Renal cortex interstitium (tissue), 11 donors: ENCODE measurements around the gene ANKRD53. TPM values are rescaled to one million over a fixed set of nuclear protein-coding genes. Genes with fewer than 3 reads are reported as not detected.
"Not testable (repeated sequence)": the region's sequence is repeated elsewhere in the genome, so short reads cannot be mapped to it uniquely, and the experiment has no call there.

Source experiments
- DNase-seq, 11 donors: peaks; one replicate each; pipeline ENCODE4 v3.0.0-alpha.2; 2013; ENCODE audit warnings: low read depth in 9 of 11, low spot score in 4 of 11; ENCODE audit errors: extremely low read depth in 1 of 11
- polyA plus RNA-seq, 3 donors: library from polyadenylated mRNA; unstranded; fragments of 120-200 nt; gene quantifications; one replicate each; pipeline ENCODE4 v1.2.1, GENCODE V29; 2013; ENCODE audit not compliant: insufficient read length in 3 of 3

Gene ANKRD53
- polyA plus RNA-seq, 3 donors, result 0.75 to 1.6 (median 0.90) TPM

DNA sequence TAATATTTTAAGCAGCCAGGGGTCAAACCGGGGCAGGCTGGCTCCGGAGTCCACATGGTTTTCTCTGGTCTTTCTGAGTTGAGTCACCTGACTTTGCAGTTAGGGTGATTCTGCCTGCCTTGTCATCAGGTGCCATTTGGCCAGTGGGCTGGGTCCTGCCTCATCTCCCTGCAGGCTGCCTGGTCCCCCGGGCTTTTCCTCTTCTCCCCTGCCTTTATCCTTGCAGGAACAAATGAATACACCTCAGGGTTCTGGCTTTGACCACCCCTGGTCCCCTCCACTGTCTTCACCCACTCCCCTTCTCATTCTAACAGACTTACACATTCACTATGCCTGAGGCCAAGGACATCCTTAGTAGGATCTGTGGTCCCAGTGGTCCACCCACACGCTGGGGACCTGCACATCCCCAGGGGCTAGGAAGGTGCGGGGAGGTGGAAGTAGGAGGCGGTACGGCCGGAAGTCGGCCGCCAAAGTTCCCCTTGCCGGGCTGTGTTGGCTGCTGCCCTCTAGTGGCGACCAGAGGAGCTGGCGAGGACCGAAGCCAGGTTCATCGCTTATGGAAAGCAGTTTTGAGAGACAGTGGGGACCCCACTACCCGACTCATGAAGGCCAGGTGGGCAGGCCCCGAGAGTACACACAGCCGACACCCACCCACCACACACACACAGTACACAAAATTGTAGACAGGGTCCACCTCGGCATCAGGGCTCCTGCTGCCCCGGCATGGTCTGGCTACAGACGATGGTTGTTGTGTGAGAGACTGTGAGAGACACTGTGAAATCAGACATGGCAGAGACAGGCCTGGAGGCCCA, 22.6 kb downstream of the ANKRD53 start:
- peak in 2 of 11 donors; percentile 27 to 46 for DNase-seq

DNA sequence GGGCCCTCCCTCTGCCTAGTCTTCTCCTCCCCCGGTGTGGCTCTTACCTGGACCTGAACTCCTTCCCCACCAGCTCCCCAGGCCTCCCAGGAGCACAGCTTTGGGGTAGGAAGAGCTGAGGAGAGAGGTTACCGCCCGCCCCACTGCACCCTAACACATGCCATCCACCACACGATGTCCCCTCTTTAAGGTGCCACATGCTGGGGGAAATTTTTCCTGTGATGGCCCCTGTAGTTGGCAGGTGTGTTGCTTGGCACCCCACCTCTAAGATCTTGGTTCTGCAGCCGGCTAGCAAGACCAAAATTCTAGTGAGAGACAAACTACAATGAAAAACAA, 23.1 kb downstream of the ANKRD53 start:
- DNase-seq, result no peak

DNA sequence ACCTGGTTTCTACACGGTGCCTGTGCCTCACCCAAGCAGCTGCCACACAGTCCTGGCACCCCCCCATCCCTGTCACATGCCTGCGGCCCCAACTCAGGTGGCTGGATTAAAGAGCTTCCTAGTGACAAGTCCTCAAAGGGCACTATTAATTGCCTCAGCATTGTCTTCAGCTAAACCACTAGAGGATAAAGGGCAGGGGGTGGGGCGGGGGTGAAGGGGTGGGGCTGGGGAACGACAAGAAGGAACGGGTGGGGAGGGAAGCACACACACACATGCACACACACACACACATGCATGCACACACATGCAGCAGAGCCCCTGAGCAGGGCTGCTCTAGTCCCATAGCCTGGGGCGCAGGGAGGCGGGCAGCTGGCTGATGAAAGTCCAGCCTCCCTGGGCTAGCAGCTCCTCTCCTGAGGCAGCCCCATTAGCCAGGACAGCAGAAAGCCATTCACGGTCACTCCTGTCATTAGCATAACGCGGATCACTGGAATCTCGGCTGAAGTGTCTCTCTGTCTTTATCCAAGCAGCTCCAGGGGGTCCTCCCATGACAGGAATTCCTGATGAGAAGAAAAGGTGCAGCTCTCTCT, 23.6 kb downstream of the ANKRD53 start:
- DNase-seq, result no peak

DNA sequence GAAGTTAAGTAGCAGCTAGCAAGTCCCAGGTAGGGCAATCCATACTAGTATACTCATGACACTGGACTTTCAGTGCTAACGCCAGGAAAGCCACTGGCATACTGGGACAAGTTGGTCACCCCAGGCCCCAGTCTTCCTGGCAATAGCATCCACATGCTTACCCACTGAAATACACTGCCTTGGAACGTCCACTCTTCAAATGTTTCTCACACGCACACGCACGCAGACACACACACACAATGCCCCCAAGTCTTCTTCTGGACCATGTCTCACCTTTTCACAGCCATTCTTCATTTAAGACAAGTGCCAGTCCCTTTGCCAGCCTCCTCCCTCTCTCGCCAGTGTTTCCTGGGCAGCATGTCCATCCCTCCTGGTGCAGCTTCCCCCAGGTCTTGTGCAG, 25.0 kb downstream of the ANKRD53 start:
- no peak for DNase-seq

DNA sequence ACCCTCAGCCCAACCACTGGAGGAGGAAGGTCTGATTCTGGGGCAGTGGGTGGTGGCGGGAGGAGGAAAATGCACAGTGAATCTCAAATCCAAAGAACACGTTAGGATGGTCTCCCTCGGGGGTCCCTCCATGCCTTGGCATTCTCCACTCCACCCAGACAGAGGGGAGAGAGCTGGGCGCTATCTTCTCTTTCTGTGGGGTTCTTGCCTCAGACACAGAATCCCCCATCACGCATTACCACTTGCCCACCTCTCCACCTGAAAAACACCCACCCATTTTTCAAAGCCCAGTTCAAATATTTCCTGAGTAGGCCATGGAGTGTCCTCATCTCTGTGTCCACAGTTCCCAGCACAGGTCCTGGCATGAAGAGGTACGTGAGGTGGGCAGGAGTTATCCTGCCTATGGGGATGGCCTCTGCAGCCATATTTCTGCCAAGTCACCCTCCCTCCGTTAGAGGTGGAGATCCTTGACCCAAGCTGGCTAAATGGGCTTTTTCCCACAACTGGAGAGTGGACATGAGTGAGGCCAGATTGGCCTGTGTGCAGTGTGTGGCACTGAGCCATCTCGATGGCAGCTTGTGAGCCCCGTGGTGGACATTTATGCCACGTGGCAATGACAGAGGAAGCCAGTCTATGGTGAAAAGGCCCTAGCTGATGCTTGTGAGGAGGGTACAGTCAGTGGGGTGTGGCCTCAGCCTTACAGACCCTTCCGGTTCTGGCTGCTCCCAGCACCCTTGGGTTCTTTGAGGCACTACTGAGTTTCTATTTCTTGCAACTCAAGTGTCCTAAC, 25.7 kb downstream of the ANKRD53 start:
- no peak for DNase-seq

DNA sequence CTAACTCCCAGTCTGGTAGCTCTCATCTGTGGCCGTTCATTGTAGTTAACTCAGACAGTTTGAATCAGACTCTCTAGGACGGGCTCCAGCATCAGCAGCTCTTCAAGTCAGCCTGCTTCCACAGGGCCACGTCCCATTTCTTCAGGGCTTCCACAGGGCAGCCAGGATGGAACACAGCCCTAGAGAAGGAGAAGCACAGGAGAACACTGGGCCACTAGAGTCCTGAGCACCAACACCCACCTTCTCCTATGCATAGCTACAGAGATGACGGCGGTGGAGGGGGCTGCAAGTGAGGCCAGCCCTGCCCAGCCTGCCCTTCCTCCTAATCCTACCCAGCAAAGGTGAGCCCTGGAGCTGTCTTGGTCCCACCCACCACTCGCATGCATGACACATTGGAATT, 26.4 kb downstream of the ANKRD53 start:
- no peak for DNase-seq

DNA sequence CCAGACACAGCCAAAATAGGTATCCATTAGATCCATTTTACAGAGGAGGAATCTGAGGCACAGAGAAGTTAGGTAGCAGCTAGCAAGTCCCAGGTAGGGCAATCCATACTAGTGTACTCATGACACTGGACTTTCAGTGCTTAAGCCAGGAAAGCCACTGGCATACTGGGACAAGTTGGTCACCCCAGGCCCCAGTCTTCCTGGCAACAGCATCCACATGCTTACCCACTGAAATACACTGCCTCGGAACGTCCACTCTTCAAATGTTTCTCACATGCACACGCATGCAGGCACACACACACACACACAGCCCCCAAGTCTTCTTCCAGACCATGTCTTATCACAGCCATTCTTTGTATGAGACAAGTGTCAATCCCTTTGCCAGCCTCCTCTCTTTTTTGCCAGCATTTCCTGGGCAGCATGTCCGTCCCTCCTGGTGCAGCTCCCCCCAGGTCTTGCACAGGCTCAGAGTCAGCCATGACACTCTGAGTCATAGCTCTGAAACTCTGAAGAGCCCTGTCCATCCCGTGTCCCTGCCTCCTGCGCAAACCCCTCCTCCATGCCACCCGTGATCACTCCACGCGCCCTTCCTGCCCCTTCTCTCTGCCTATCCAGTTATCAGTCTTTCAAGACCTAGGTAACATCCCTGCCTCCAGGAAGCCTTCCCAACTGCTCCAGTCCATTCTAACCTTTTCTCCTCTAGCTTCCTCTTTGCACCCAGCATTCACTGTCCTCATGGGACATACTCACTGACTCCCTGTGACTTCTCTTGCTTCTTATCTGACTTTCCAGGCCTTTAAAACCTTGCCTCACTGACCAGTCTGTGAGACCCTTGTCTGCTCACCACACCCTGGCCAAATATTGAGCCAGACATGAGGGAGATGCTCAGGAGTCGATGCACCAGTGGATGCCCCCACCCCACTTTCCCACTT, 27.1 kb downstream of the ANKRD53 start:
- DNase-seq, result no peak

DNA sequence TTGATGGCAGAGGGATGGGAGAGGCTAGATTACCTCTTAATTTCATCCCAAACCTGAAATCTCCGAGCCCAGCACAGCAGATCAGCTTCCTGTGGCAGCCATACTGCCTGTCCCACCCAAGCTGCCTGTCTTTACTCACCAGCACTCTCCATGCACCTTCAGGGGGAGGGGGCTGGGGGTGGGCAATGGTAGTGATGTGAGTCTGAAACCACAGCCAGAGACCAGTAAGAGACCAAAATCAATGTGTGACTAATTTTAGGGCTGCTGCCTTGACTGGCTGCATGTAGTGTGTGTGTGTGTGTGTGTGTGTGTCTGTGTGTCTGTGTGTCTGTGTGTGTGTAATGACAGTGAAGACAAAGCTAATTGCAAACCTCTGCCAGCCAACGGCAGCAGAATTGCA, 27.9 kb downstream of the ANKRD53 start:
- DNase-seq, result no peak

DNA sequence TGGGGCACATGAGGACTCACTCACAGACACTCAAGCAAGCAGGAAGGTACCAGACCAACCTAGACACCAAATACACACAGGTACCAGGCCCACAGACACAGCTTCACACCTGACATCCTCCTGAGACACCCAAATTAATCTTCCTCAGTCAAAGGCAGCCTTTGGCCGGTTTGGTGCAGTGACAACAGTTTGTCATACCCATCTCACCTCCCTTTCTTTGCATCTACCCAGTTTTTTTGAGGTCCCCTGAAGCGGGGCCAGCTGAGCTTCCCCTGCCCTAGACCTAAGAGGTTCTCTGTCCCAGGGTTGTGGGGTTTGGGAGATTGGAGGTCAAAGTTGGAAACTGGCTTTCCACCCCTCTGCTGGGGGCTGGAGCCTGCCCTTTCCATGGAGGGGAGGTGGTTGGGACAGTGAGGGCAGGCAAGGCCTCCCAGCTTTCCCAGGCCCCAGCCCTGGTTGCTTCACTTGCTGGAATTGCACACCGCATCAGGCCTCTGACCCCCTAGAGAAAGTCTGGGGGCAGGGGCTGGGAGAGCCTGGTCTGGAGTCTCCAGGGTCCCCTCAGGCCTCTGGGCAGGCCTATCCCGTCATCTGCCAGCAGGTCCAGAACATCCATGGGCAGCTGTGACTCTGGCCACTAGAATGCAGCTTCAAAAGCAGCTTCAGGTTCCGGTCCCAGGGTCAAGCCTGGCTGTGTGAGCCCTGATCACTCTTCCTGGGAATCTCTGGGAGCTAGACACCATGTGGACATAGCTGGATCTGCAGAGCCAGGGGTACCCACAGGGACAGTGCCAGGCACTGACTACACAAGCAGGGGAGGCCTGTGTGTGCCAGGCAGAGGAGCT, 28.7 kb downstream of the ANKRD53 start:
- no peak for DNase-seq

DNA sequence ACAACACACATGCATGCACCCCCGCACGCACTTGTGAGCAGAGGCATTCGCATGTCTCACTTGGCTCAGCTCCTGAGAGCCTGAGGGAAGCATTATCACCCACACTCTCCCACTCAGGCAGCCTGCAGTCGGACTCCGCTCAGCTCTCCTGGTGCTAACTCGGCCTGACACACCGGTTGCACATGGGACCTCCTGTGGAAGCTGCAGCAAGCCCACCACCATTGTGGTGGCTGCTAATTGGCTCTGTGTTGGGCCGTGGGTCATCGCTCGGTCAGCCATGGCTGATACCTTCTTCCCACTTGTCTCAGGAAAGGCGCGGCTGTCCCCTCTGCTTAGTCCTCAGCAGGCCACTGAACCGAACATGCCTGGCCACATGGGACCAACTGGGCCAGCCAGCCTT, 29.9 kb downstream of the ANKRD53 start:
- no peak for DNase-seq

DNA sequence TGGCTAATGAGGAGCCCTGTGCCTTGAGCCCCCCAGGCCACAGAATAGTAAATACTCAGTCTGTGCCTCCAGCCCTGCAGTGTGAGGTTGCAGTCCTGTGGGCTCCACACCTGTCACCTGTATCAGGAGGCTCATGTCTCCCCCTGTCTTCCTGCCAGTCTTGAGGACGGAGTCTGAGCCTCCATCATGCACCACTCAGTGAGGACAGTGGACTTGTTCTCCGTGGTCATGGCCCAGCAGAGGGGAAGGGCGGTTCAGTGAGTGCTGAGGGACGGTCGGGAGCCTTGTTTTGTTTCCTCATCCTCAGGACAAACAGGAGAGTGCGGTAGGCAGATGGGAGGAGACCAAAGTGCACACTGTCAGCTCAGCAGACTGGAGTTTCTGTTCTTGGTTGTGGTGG, 33.4 kb downstream of the ANKRD53 start:
- DNase-seq, result not testable (repeated sequence)

DNA sequence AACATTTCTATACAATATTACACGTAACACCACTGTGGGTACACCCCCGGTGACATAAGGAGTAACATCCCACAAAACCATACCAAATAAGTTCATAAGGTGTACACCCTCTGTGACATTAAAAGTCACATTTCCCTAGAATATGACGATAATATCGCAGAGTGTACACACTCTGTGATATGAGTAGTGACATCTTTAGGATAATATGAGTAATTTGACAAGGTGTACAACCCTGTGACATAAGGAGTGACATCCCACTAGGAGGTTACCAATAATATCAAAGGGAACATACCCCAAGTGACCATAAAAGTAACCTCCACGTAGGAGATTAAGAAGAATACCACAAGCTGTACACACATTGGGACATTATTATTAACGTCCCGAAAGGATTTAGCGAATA, 40.2 kb downstream of the ANKRD53 start:
- DNase-seq, result no peak

DNA sequence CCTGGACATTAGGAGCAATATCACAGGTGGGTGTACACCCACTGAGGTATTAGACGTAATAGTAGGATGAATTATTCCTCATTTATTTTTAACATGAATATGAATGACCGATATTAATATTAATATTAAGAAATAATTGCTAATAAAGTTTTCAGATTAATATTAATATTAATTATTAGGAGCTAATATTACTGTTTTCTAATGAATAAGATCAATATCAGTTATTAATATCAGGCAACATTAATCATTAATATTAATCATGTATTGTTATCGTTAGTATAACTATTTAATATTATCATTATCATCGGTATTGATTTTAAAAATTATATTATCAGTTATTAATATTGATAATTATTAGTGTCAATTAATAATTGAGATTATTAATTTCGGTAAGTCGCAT, 41.6 kb downstream of the ANKRD53 start:
- DNase-seq, result not testable (repeated sequence)

DNA sequence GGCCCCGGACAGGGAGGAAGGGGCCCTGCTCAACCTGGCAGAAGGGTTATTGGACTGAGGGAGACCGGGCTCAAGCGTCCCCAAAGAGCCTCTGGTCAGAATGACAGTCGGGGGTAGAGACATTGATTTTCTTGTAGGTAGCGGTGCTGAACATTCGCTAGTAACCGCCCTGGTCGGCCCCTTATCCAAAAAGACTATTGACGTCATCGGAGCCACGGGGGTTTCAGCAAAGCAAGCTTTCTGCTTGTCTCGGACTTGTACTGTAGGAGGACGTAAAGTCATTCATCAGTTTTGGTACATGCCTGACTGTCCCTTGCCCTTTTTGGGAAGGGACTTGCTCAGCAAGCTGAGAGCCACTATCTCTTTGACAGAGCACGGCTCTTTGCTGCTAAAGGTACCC, 43.0 kb downstream of the ANKRD53 start:
- DNase-seq, result not testable (repeated sequence)

DNA sequence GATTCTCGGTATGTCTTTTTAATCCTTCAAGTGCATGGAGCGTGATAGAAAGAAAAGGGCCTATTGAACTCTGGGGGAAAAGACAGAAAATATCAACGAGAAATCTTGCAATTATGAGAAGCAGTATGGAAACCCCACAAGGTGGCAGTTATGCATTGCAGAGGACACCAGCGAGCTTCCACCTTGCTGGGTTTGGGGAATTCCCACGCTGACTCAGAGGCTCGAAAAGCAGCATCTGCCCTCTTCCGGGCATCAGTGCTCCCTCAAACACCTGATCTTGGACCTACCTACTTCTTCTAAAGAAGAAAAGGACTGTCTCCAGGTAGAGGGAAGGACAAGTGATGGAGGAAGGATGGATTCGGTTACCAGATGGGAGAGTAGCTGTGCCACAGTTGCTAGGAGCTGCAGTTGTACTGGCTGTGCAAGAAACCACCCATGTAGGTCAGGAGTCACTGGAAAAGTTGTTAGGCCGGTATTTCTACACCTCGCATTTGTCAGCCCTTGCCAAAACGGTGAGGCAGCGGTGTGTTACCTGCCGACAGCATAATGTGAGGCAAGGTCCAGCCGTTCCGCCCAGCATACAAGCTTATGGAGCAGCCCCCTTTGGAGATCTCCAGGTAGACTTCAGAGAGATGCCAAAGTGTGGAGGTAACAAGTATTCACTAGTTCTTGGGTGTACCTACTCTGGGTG, 45.3 kb downstream of the ANKRD53 start:
- peak in 9 of 11 donors; percentile 7 to 57 (median 31) for DNase-seq
